Natural killer cell (primary cell): ENCODE results near the gene UCHL5. TPM values are rescaled to one million over a fixed set of nuclear protein-coding genes. Genes with fewer than 3 reads are reported as not detected.

Experiments
- ATAC-seq, 3 donors: fragments of 150-1000 bp in 2 of 3; fragments of 200-7000 bp in 1 of 3; cut with Tn5 transposase; 1 replicate in 1 of 3; 2 replicates in 2 of 3; pipeline ENCODE4 v1.10.0; 2021; ENCODE audit warnings: mild to moderate bottlenecking in 2 of 3, moderate library complexity in 2 of 3
- DNase-seq, 2 donors: peaks; one replicate each; pipeline versions ENCODE4 v3.0.0 to v3.0.0-alpha.2; 2013 to 2021; ENCODE audit warnings: mixed read lengths in 1 of 2
- H3K27ac ChIP-seq: one replicate; pipeline ENCODE4 v1.5.1; 2013; ENCODE audit warnings: mild to moderate bottlenecking, low read length
- H3K27me3 ChIP-seq: one replicate; pipeline ENCODE4 v1.6.1; 2013; ENCODE audit warnings: low read length; ENCODE audit not compliant: control insufficient read depth, insufficient read depth
- H3K36me3 ChIP-seq: one replicate; pipeline ENCODE4 v1.6.1; 2013; ENCODE audit warnings: low read length; ENCODE audit not compliant: control insufficient read depth, insufficient read depth
- H3K4me1 ChIP-seq: one replicate; pipeline ENCODE4 v1.6.1; 2013; ENCODE audit warnings: low read length; ENCODE audit not compliant: control insufficient read depth, insufficient read depth
- H3K4me3 ChIP-seq: one replicate; pipeline ENCODE4 v1.5.1; 2013; ENCODE audit warnings: low read length
- H3K9me3 ChIP-seq: one replicate; pipeline ENCODE4 v1.6.1; 2013; ENCODE audit warnings: low read length; ENCODE audit not compliant: control insufficient read depth, insufficient read depth
- H3K27ac Mint-ChIP-seq, 2 donors: one replicate each; pipeline ENCODE4 v1.8.0; 2022; ENCODE audit warnings: mild to moderate bottlenecking in 2 of 2, mixed read lengths in 2 of 2, moderate library complexity in 1 of 2
- H3K27me3 Mint-ChIP-seq, 2 donors: one replicate each; pipeline ENCODE4 v1.8.0; 2022; ENCODE audit warnings: low read depth in 2 of 2, mixed read lengths in 2 of 2
- H3K36me3 Mint-ChIP-seq: one replicate; pipeline ENCODE4 v1.8.0; 2022; ENCODE audit warnings: mixed read lengths
- H3K4me1 Mint-ChIP-seq, 2 donors: one replicate each; pipeline ENCODE4 v1.8.0; 2022; ENCODE audit warnings: mixed read lengths in 2 of 2
- H3K4me3 Mint-ChIP-seq: one replicate; pipeline ENCODE4 v1.8.0; 2022; ENCODE audit warnings: mild to moderate bottlenecking, moderate library complexity, mixed read lengths
- H3K9me3 Mint-ChIP-seq, 2 donors: one replicate each; pipeline ENCODE4 v1.8.0; 2022; ENCODE audit warnings: mixed read lengths in 2 of 2
- CTCF ChIP-seq: fragments of 200-600 bp; IDR thresholded peaks from one replicate; pipeline ENCODE4 v1.8.0; 2022; ENCODE audit warnings: antibody characterized with exemption
- WGBS: methylation state at CpG from one replicate; pipeline ENCODE4 v1.1.7; 2013; ENCODE audit warnings: missing lambda C conversion rate; ENCODE audit not compliant: insufficient coverage; 5-methylcytosine and 5-hydroxymethylcytosine counted together
- intact Hi-C: fragments of 100-400 bp; cut with micrococcal nuclease; formaldehyde crosslinking; loops from one replicate; pipeline ENCODE4 v1.14.2; 2022
- total RNA-seq, 4 donors: library from RNA; stranded (reverse); fragments of 120-200 nt in 1 of 4; gene quantifications; one replicate each; pipeline versions ENCODE4 v1.2.3 to v1.2.4, GENCODE V29; 2013 to 2022

UCHL5 gene
- total RNA-seq, 3 donors from 2014 or later (not counting 1 experiment from before 2014, with no cell fraction given), result 44.3 to 53.9 (median 51.9) TPM

DNA sequence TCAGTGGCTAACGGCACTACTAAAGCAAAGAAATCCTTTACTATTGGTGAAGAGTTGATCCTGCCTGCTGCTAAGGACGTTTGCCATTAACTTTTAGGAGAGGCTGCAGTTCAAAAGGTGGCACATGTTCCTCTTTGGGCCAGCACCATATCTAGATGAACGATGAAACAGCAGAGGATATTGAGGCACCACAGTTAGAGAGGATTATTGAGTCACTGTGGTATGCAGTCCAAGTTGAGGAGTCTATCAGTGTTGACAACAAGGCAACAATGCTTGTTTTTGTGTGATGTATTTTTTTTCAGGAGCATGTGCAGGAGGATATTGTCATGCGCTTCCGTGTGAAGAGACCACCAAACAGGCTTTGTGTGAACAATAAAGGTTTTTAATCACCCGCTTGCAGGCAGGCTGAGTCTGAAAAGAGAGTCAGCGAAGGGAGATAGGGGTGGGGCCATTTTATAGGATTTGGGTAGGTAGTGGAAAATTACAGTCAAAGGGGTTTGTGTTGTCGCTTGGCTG lies 80.9 kb downstream of the UCHL5 start:
- Mint-ChIP-seq H3K27ac (no peak overlapping the region), H3K27me3 (no peaks in the 10 kb centered on the region), H3K4me1 (no peaks in the 10 kb centered on the region), H3K4me3 (no peak overlapping the region), H3K36me3 (no peaks in the 10 kb centered on the region), H3K9me3 (no peaks in the 10 kb centered on the region)
- H3K27ac ChIP-seq, result no peak overlapping the region
- H3K36me3 ChIP-seq, result no peaks in the 10 kb centered on the region
- no peaks in the 10 kb centered on the region for H3K9me3 ChIP-seq
- H3K4me1 ChIP-seq, result no peaks in the 10 kb centered on the region
- intact Hi-C loops, result no loop called here
- H3K27me3 ChIP-seq, result no peaks in the 10 kb centered on the region
- H3K4me3 ChIP-seq, result no peak overlapping the region
- DNase-seq (no peak), ATAC-seq (no peak)
- 91% methylated on average over 8 of the region's 8 CpGs for WGBS
- TF ChIP-seq CTCF, result no peak

GRCh38 chr1:192977089-192977706 lies 82.0 kb downstream of the UCHL5 start:
- no peaks in the 10 kb centered on the region for H3K4me1 Mint-ChIP-seq
- Histone ChIP-seq H3K27me3 (no peaks in the 10 kb centered on the region), H3K4me1 (no peaks in the 10 kb centered on the region), H3K27ac (no peak overlapping the region), H3K36me3 (no peaks in the 10 kb centered on the region), H3K9me3 (no peaks in the 10 kb centered on the region), H3K4me3 (no peak overlapping the region)
- no peak for TF ChIP-seq CTCF
- DNase-seq (no peak), ATAC-seq (no peak)
- 92% methylated on average over 8 of the region's 8 CpGs for WGBS
- no peak overlapping the region for H3K4me3 Mint-ChIP-seq
- no peaks in the 10 kb centered on the region for H3K36me3 Mint-ChIP-seq
- H3K27ac Mint-ChIP-seq, result no peak overlapping the region
- H3K27me3 Mint-ChIP-seq, result no peaks in the 10 kb centered on the region
- intact Hi-C loops, result no loop called here
- no peaks in the 10 kb centered on the region for H3K9me3 Mint-ChIP-seq

DNA sequence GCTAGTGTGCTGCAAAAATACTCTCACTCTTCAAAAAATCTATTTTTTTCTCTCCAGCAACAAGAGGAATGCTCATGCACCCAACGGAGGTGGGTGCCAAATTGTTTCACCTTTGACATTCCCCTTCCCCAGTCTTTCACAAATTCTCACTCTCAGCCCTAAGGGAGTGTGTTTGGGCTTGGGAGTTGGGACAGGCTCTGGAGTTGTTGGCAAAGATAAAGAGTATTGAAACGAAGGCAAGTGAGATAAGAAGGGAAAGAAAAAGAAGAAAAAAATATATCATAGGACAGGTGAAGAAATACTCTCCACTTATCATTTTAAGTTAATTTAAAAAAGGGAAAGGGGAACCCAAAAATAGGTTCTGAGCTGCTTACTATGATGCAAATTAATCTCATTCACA lies 82.6 kb downstream of the UCHL5 start:
- H3K36me3 ChIP-seq, result no peaks in the 10 kb centered on the region
- no peak overlapping the region for H3K4me3 ChIP-seq
- intact Hi-C loops, result no loop called here
- no peak for ATAC-seq
- Mint-ChIP-seq H3K36me3 (no peaks in the 10 kb centered on the region), H3K4me1 (no peaks in the 10 kb centered on the region), H3K9me3 (no peaks in the 10 kb centered on the region), H3K27ac (no peak overlapping the region), H3K27me3 (no peaks in the 10 kb centered on the region), H3K4me3 (no peak overlapping the region)
- no peak for TF ChIP-seq CTCF
- no peaks in the 10 kb centered on the region for H3K4me1 ChIP-seq
- no peak for DNase-seq
- H3K27me3 ChIP-seq, result no peaks in the 10 kb centered on the region
- H3K9me3 ChIP-seq, result no peaks in the 10 kb centered on the region
- no peak overlapping the region for H3K27ac ChIP-seq
- 80% methylated on average over 1 of the region's 2 CpGs for WGBS

GRCh38 chr1:192974701-192975100 lies 84.5 kb downstream of the UCHL5 start:
- DNase-seq (no peak), ATAC-seq (no peak)
- Mint-ChIP-seq H3K4me3 (no peak overlapping the region), H3K4me1 (no peaks in the 10 kb centered on the region), H3K27ac (no peak overlapping the region), H3K36me3 (no peaks in the 10 kb centered on the region), H3K27me3 (no peaks in the 10 kb centered on the region), H3K9me3 (no peaks in the 10 kb centered on the region)
- Histone ChIP-seq H3K36me3 (no peaks in the 10 kb centered on the region), H3K27me3 (no peaks in the 10 kb centered on the region), H3K4me3 (no peak overlapping the region), H3K9me3 (no peaks in the 10 kb centered on the region), H3K4me1 (no peaks in the 10 kb centered on the region), H3K27ac (no peak overlapping the region)
- no peak for TF ChIP-seq CTCF
- intact Hi-C loops, result no loop called here
